ENCODE data around the gene SFMBT1.

SFMBT1 gene

GRCh38 chr3:52904552-52904951 is 141.3 kb downstream of the SFMBT1 start:
- no peaks in the 10 kb centered on the region for H3K9me3 ChIP-seq (ENCODE audit: insufficient read depth, low read length)

GRCh38 chr3:52904000-52904399 is 141.9 kb downstream of the SFMBT1 start:
- TF ChIP-seq EZH2phosphoT487 (conservative IDR thresholded peaks at IDR 0.05; ENCODE audit: low read length) = no peak
- TF ChIP-seq CTCF (IDR thresholded peaks at IDR 0.05; ENCODE audit: insufficient read depth, low read length, poor library complexity, severe bottlenecking) = no peak
- H3K9me3 ChIP-seq (ENCODE audit: insufficient read depth, low read length) = no peaks in the 10 kb centered on the region
- no peaks in the 10 kb centered on the region for H4K20me1 ChIP-seq (ENCODE audit: low read depth, low read length)
- no peaks in the 10 kb centered on the region for H3K27me3 ChIP-seq (ENCODE audit: low read length)
- no peaks in the 10 kb centered on the region for H3F3A ChIP-seq (ENCODE audit: insufficient read depth)
- H3K27ac ChIP-seq (ENCODE audit: low read depth, low read length) = no peak overlapping the region
- H3K9ac ChIP-seq (ENCODE audit: low read length) = no peak overlapping the region
- H3K9me2 ChIP-seq (replicated peaks; ENCODE audit: insufficient read depth, low read length) = no peaks in the 10 kb centered on the region
- H3K4me2 ChIP-seq (ENCODE audit: low read depth, low read length, poor library complexity, severe bottlenecking) = no peak overlapping the region
- no peak overlapping the region for H3K4me3 ChIP-seq (ENCODE audit: insufficient read depth, low read length, poor library complexity, severe bottlenecking)
- H3K79me2 ChIP-seq (ENCODE audit: insufficient read depth, low read length) = no peaks in the 10 kb centered on the region
- H2AFZ ChIP-seq (ENCODE audit: low read depth, low read length, severe bottlenecking) = no peak overlapping the region
- H3K36me3 ChIP-seq (ENCODE audit: low read length) = peaks cover 7% of the 10 kb centered on the region; the same call in 1 of the 2 replicates

More at GRCh38 chr3:52904552-52904951, 141.3 kb downstream of the SFMBT1 start:
- H3K4me3 ChIP-seq (ENCODE audit: insufficient read depth, low read length, poor library complexity, severe bottlenecking) = no peak overlapping the region
- TF ChIP-seq EZH2phosphoT487 (conservative IDR thresholded peaks at IDR 0.05; ENCODE audit: low read length) (no peak), CTCF (IDR thresholded peaks at IDR 0.05; ENCODE audit: insufficient read depth, low read length, poor library complexity, severe bottlenecking) (no peak)
- peaks cover 7% of the 10 kb centered on the region; the same call in 1 of the 2 replicates for H3K36me3 ChIP-seq (ENCODE audit: low read length)
- no peak overlapping the region for H3K27ac ChIP-seq (ENCODE audit: low read depth, low read length)
- no peak overlapping the region for H2AFZ ChIP-seq (ENCODE audit: low read depth, low read length, severe bottlenecking)
- no peaks in the 10 kb centered on the region for H3F3A ChIP-seq (ENCODE audit: insufficient read depth)
- H3K79me2 ChIP-seq (ENCODE audit: insufficient read depth, low read length) = no peaks in the 10 kb centered on the region
- H3K4me2 ChIP-seq (ENCODE audit: low read depth, low read length, poor library complexity, severe bottlenecking) = no peak overlapping the region
- H4K20me1 ChIP-seq (ENCODE audit: low read depth, low read length) = no peaks in the 10 kb centered on the region
- no peaks in the 10 kb centered on the region for H3K27me3 ChIP-seq (ENCODE audit: low read length)
- no peaks in the 10 kb centered on the region for H3K9me2 ChIP-seq (replicated peaks; ENCODE audit: insufficient read depth, low read length)
- H3K9ac ChIP-seq (ENCODE audit: low read length) = no peak overlapping the region

GRCh38 chr3:52897130-52898122 is 148.4 kb downstream of the SFMBT1 start, which contains the start of gene STIMATE:
STIMATE (minus strand) TSS chr3:52897548; CDS start chr3:52897450, 98 bp downstream.
- peak within 1 kb of the TSS; percentile 80 for H3K4me2 ChIP-seq (ENCODE audit: low read depth, low read length, poor library complexity, severe bottlenecking)
- H3K36me3 ChIP-seq (ENCODE audit: low read length) = no peaks in the 10 kb centered on the region
- no peaks in the 10 kb centered on the region for H3K9me2 ChIP-seq (replicated peaks; ENCODE audit: insufficient read depth, low read length)
- H3F3A ChIP-seq (ENCODE audit: insufficient read depth) = no peaks in the 10 kb centered on the region
- TF ChIP-seq EZH2phosphoT487 (conservative IDR thresholded peaks at IDR 0.05; ENCODE audit: low read length) = no peak
- no peak for TF ChIP-seq CTCF (IDR thresholded peaks at IDR 0.05; ENCODE audit: insufficient read depth, low read length, poor library complexity, severe bottlenecking)
- no peak within 1 kb of the TSS for H3K27ac ChIP-seq (ENCODE audit: low read depth, low read length)
- no peaks in the 10 kb centered on the region for H3K27me3 ChIP-seq (ENCODE audit: low read length)
- H4K20me1 ChIP-seq (ENCODE audit: low read depth, low read length) = no peaks in the 10 kb centered on the region
- no peaks in the 10 kb centered on the region for H3K9me3 ChIP-seq (ENCODE audit: insufficient read depth, low read length)
- H3K9ac ChIP-seq (ENCODE audit: low read length) = peak within 1 kb of the TSS; percentile 73
- H3K4me3 ChIP-seq (ENCODE audit: insufficient read depth, low read length, poor library complexity, severe bottlenecking) = peak within 1 kb of the TSS; percentile 75
- peak within 1 kb of the TSS; percentile 78 for H2AFZ ChIP-seq (ENCODE audit: low read depth, low read length, severe bottlenecking)
- H3K79me2 ChIP-seq (ENCODE audit: insufficient read depth, low read length) = no peaks in the 10 kb centered on the region

Data from SU-DHL-6 (cell line).